GM21717 (cell line): Measurements from ENCODE around the gene FECH.
A peak's percentile ranks its signal among the peaks of the same experiment; 100 is the strongest.
"Not testable (repeated sequence)": the region's sequence is repeated elsewhere in the genome, so short reads cannot be mapped to it uniquely, and the experiment has no call there.

Experiments used
- ATAC-seq: cut with Tn5 transposase; IDR thresholded peaks from one replicate; pipeline ENCODE4 v1.9.1; 2021; ENCODE audit warnings: mild to moderate bottlenecking, moderate library complexity; ENCODE audit not compliant: unreplicated experiment

The FECH gene, protein sequence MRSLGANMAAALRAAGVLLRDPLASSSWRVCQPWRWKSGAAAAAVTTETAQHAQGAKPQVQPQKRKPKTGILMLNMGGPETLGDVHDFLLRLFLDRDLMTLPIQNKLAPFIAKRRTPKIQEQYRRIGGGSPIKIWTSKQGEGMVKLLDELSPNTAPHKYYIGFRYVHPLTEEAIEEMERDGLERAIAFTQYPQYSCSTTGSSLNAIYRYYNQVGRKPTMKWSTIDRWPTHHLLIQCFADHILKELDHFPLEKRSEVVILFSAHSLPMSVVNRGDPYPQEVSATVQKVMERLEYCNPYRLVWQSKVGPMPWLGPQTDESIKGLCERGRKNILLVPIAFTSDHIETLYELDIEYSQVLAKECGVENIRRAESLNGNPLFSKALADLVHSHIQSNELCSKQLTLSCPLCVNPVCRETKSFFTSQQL

DNA sequence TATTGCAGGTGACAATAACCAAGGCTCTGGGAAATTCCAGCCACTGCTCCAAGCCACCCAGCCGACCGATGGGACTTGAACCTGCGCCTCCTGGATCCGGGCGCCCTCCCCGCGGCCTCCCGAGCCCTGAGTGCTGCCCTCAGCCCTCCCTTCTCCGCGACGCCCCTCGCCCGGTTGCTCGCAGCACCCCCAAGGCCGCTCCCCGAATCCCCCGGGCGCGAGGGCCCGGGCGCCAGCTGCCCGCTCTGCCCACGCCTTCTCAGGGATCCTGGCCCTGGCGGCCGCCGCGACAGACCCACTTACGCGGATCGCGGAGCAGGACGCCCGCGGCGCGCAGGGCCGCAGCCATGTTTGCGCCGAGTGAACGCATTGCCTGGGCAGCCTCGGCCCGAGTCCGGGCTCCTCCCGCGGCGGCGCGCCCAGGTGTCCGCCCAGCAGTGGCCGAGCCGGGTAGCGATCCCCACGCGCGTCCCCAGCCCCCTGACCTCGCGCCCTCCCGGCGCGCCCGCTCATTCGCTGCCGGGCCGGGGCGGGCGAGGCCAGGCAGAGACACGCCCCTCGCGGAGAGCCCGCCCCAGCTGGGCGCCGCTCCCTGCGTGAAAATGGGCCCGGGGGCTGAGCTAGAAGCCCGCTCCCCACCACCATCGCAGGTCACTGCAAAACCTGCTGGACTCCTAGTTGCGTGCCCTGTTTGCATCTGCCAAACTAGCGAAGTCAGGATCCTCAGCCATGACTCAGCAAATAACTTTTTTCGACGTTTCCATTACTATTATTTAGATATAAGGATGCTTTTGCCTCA, at the start of gene FECH:
TSS of gene FECH (minus strand) at position 452 of the 799 bp plus-strand sequence. CDS start at position 370, 82 bp downstream.
- peak; percentile 95 for ATAC-seq

DNA sequence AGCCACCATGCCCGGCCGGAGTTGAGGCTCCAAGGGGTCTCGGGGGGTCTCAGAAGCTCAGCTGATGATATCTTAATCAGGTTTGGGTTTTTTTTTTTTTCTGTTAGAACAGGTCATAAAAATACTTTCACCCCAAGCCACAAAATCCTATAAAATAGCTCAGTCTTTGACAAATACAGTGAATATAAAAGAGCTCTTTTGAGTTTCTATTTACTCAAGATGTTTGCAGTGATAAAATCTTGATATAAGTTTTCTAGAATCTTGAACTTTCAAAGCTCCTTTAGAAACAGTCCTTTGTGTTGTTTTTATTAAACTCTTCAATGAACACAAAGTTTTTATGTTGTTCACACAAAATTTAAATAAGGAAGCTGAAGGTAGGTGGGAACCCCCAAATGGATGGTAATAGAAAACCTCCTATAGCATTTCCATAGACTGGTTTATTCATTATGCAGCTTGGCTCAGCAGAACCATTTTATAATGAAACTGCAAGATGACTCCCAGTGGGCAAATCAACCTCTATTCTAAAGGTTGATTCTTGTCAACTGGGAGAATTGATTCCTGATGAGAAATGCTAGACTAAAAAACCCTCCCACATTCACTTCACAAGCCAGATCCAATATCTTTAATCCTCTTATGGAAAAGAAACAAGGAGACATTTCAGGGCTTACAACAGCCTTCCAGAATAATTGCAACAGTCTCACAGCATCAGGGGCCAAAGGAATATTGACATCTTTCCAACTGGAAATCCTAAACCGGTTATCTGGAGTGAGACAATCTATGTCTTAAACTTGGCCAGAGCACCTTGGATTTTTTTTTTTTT, 48.7 kb upstream of the FECH start:
- ATAC-seq: no peak

DNA sequence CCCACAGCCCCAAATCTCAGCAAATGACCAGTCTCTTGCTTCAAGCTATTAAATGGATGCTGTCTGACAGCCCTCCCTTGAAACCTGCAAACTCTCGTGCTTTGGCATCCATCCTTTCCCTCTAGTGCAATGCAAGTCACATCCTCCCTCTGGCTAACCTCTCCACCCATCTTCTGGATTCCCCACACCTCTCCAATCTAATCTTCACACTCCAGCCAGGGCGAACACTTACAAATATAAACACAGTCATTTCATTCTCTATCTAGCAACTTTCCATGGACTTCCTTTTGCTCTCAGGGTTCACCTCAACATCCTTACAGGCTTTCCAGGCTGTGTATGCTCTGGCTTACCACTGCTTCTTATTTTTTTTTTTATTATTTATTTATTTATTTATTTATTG, 45.2 kb upstream of the FECH start:
- ATAC-seq: no peak

DNA sequence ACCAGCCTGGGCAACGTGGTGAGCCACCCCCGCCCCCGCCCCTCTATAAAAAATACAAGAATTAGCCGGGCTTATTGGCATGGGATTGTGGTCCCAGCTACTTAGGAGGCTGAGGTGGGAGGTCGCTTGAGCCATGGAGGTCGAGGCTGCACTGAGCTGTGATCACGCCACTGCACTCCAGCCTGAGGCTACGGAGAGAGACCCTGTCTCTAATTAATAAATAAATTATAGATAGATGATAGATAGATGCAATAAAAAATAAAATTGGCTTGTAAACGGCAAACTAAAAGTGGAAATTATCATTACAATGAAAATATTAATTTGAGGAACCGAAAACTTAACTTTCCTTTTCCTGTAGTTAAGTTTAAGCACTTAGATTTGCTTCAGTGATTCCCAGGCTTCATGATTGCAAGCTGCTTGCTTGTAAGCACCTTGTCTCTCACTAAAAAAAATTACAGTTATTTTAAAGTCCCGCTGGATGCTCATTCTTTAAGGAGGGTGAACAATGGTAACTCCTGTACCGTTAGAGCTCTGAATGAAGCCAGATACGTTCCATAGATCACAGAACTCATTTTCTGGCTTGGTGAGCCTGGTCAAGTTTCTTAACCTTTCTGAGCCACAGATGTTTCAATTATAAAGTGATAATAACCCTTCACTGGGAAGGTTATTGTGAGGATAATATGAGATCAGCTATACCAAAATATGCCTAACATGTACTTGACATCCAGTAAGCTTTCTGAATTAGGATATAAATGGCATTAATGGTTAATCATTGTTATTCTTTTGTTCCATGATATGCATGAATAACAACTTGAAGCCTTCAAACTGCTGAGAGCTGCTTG, 44.5 kb upstream of the FECH start:
- ATAC-seq: peak; percentile 18

DNA sequence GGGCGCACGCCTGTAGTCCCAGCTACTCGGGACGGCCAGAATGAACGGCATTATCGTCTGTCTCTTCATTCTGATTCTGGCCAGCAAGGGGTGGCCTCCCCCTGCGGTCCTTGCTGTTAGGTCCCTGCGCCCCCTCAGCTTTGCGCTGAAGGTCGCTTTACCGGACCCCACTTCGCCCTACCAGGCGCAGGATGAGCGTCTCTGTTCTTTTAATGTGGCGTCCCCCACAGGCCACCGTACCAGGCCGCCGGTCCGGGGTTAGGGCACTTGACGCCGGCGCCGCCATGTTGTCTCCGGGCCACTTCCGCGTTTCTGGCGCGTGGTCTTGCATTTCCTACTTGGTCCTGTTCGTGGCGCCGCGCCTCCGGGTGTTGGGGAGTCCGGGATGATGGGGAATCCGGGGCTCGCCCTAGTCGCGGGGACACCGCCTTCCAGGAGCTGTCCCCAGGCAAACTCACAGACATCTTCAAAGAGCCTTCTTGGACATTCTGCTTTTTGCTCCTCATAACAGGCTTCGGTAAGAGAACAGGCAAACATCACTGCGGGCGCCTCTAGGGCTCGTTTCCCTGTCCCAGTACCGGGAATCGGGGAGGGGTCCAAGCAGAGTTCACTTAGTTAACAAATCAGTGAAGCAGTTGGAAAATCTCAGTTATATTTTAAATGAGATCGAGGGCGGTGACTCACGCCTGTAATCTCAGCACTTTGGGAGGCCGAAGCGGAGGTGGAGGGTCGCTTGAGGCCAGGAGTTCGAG, 43.7 kb upstream of the FECH start:
- ATAC-seq: peak; percentile 89

DNA sequence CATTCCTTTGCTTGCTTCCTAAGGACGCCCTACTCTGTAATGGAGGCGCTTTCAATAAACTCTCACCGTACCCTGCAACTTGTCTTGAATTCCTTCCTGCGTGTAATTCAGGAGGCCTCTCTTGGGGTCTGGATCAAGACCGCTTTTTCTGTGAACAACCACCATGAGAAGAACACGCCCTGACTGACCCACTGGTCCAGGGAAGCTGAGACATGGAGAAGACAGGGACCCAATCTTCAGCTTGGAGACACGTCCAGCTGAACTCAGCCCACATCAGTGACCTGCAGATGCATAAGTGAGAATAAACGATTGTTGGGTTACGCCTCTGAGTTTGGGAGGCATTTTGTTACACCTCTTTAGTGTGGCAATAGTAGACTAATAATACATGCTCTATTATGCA, 42.9 kb upstream of the FECH start:
- no peak for ATAC-seq

DNA sequence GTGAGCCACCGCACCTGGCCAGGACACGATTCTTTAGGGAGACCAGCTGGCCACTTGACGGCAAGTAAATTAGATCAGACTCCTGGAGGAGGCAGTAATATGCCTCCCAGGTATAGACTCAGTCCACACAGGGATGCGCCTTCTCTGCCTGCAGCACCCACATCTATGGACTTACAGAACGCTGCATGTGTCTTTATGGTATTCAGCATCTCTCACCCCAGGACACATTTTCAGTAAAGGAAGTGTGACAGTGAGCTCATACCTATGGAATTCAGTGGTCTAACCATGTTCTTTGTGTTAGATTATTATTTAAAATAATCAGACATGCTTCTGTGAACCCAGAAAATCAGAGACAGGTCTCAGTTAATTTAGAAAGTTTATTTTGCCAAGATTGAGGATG, 41.0 kb upstream of the FECH start:
- ATAC-seq: no peak

DNA sequence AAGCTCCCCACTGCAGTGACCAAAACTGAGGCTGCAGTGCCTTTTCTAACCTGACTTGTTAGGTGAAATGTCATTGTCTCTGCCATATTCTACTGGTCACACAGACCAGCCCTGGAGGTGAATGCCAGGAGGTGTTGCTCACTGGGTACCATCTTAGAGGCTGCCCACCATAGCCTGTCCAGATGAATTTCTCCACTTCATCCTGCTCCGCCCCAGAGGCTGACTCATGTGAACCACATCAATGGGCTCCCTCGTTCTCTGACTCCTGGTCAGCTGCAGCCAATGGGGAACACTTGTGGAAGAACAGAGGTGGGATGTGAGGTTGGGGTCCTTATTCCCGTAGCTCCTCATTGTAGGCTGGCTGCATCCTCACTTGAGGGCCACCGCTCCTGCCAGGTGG, 38.5 kb upstream of the FECH start:
- no peak for ATAC-seq

DNA sequence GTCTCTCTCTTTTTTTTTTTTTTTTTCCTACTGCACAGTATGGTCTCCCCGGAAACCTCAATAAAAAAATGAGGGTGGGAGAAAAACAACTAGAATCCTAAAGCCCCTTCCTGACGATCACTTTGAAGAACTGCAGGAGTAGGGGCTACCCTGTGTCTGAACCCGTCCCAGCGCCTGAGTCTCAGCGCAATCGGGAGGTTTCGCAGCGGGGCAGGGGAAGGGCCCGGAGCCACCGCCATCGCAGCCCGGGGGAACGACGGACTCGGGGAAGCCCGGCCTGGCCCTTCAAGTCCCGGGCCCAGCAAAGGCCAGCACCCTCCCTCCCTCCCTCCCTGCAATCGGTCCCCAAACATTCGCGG, 34.7 kb upstream of the FECH start:
- peak; percentile 29 for ATAC-seq

DNA sequence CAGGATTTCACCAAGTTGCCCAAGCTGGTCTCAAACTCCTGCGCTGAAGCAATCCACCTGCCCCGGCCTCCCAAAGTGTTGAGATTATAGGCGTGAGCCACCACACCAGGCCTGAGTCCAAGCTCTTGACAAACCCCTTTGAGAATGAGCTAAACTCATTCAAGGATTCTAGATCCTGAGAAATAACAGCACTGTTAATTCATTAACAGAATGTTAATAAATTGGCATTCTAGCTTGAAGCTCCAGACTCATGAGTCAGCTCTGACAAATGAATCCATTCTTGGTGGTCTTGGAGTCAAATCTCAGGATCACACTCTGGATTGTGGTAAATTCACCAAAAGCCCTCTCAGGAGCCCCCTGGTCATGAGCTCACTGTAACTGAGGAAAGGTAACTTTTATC, 33.4 kb upstream of the FECH start:
- no peak for ATAC-seq

DNA sequence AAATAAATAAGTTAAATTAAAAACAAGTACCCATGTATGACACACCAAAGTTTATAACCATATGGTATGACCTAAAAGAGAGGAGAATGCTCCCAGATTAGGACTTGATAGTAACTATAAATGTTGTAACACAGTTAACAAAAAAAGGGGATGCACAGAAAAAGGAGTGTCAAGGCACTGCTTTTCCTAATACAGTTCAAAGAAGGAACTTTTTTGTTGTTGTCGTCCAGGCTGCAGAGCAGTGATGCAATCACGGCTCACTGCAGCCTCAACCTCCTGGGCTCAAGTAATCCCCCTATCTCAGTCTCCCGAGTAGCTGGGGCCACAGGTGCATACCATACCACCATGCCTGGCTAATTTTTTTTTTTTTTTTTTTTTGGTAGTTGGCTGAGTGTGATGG, 32.4 kb upstream of the FECH start:
- no peak for ATAC-seq

DNA sequence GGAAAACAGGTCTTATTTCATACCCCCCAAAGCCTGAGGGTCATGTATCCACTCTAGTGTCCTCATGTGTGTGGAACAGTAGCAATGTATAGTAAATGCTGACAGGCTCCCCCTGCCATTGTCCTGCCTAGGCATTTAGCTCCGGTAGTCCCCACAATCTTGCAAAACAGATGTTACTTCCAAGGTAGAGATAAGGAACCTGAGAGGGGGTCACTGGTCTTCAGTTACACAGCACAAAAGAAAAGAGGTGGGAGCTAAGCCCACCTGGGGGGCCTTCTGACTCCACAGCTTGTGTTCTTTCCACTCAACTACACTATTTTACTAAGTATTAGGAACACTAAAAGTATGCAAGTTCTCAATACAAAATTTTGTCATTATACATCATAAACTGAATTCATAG, 17.4 kb upstream of the FECH start:
- no peak for ATAC-seq

DNA sequence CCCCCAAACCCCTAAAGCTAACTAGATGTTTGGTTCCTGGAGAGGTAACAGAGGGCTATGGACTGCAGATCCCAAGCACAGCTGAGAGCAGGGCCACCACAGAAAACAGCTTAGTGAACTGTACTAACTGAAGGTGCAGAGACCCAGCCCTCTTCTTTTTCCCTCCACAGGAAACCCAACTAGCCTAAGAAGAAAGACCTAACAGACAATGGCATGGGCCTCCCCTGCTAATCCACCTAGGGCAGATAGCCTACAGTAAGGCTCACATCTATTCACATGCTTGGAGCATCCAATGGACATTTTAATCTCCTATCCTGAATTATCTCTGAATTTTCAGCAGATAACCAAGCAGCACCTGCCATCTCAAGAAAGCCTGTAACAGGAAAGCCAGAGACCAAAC, 8.8 kb upstream of the FECH start:
- no peak for ATAC-seq

DNA sequence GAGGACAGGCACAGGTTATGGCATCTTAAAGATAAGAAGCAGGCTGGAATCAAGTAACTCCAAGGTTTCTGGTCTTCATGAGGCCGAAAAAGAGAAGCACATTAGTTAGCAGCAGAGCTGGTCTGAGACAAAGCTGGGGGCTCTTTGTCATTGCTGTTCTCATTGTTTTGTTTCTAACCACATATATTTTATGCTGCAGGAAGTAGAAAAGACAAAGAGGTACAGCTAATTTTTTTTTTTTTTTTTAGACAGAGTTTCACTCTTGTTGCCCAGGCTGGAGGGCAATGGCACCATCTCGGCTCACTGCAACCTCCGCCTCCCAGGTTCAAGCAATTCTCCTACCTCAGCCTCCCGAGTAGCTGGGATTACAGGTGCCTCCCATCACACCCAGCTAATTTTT, 6.2 kb upstream of the FECH start:
- not testable (repeated sequence) for ATAC-seq

DNA sequence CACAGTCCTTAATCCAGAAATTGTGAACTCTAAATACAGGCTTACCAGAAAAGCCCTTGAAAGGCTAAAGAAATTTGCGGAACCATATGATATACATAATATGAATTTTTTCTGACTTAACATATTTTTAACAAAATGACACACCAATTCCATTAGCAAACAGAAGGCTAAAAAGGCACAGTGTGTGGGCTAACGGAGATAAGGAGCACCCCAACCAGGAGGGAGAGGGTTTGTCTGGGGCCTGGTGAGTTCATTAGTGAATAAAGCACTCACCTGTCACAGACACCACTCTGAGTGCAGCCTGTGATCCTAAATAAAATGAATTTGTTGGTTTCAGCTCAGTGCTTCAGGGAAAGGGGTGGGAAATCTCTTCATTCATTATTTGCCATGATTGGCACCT, 2.7 kb upstream of the FECH start:
- no peak for ATAC-seq

DNA sequence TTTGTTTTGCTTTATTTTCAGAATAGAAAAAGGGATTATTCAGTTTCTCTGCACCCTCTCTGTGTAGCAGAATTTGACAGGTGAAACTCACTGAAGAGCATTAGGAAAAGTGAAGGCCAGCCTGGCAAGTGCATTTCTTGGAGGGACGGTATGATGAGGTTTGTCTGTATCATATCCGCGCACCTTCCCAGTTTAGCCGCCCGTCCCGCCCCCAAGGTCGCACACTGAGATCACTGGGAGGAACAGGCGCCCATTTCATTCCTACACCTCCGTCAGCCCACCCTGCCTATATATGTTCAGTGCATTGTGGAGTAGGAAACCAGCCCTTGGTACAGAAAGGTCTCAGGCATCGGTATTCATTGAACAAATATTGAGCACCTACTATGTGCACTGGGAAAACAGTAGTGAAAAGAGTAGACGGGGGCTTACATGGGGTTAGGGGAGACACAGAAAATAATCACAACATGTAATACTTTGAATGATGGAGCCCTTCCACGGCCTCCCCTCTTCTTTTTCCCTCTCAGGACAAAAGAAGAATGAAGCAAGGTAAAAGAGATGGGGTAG, 678 bp upstream of the FECH start:
- no peak for ATAC-seq

DNA sequence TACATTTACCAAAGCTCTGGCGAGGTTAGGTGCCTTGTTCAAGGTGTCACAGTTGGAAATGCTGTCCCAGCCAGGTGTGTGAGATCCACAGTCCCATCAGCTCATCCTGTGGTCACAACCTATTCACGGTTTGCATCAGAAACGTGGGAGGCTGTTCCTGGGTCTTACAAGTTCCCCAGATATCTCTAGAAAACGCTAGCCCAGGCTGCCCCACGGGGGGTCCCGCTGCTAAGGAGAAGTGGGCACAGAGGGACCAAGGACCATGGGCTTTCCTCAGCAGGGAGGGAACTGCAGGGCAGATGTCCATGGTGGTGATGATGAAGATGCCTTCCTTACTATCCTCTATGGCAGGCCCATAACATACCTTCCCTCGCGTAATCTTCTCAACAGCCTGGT, 649 bp downstream of the FECH start:
- ATAC-seq: no peak

DNA sequence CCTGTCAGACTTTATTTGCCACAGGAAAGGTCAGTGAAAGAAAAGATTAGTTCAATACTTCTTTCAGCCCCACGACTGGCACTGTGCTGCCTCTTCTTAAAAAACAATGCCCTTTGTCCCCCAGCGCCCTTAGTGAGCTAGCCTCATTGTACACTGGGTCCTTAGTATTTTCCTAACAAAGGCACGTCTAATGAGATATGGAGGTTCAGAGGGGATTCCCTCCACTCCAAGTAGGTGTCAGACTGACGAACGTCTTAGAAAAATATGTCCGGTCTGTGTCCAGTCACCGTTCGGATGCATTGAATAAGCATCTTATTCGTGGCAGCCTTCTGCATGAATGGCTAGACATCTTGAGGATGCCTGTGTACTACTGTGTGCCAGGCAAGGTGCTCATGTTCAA, 1.1 kb downstream of the FECH start:
- no peak for ATAC-seq

DNA sequence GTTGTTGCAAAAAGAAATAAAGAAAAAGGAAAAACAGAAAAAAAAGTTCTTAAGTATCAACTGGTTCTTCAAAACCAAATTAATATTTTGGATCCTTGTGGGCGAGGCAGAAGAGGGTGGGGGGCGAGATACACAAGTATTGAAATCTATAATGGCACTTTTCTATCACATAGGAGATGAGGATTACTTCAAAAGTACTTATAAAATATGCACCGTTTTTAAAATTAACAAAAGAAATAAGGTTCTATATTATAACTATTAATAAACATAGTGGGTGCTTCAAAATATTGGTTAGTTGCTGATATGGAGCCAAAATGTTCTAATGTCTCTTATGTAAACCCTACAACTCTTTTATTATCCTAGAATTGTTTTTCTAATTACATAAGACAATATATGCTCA, 2.1 kb downstream of the FECH start:
- no peak for ATAC-seq
